AG04449 (cell line): ENCODE results near the gene ARMC9.

Source experiments
- CTCF ChIA-PET: fragments of 350-600 bp; formaldehyde crosslinking; extraction: SDS; loops from one replicate; lab custom pipeline; 2021; ENCODE audit warnings: antibody characterized with exemption; lab: Yijun Ruan, JAX
- POLR2A ChIA-PET: fragments of 400-600, 350-600 bp; formaldehyde crosslinking; extraction: SDS; loops from one replicate; lab custom pipeline; 2020; ENCODE audit warnings: antibody characterized with exemption, inconsistent platforms; lab: Yijun Ruan, JAX
- DNase-seq: peaks from one replicate; pipeline ENCODE4 v3.0.0-alpha.2; 2010; ENCODE audit warnings: low read depth, low spot score
- H3K4me3 ChIP-seq: 2 replicates; pipeline ENCODE4 v1.5.1; 2011; ENCODE audit warnings: low read depth, mild to moderate bottlenecking, control low read depth, low read length
- TF ChIP-seq, protein P1 (sequence below): IDR thresholded peaks from one replicate; pipeline ENCODE4 v1.5.1; 2011; ENCODE audit warnings: mild to moderate bottlenecking, moderate library complexity, low read length, control low read depth, inconsistent platforms; ENCODE audit not compliant: insufficient read depth; ENCODE audit errors: missing control alignments

Gene ARMC9

DNA sequence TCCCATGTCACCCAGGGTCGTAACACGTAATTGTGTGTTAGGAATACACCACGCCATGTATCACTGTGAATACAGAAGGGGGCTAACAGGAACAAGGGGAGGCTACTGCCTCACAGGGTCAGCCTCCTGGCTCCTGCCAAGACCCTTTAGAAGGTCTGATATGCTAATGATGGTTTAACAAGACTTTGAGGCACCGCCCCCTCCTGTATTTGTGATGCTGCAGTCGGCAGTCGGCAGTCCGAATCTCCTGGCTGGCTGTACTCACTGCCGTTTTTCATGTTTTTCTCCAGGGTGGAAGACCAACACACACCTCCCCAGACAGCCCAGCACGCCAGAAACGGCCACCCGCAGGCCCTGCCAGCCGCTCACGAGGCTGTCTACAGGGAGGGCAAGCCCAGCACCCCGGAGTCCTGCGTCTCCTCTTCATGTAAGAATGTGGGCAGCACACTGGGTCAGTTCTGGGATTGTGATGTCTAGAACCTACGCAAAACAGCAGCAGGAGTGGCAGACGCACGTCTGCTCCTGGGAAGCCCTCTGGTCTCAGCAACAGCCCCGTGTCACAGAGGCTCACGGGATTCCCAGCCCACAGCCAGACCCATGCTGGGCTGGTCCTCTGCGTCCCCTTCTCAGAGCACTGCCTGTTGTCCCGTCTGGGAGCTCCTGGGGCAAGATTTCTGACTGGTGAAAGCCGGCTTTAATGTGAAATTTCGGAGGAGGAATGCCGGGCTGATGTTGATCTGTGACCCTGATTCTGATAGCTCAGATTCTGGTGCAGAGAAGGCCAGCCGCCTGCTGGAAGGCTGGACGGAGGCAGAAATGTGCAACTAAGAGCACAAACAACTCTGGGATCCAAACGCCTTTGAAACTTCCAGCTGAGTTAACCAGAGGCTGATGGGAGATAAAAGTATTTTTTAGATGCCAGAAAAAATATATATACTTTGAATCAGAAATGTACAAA lies 157.4 kb downstream of the ARMC9 start:
- no peak for DNase-seq
- TF ChIP-seq, protein P1, sequence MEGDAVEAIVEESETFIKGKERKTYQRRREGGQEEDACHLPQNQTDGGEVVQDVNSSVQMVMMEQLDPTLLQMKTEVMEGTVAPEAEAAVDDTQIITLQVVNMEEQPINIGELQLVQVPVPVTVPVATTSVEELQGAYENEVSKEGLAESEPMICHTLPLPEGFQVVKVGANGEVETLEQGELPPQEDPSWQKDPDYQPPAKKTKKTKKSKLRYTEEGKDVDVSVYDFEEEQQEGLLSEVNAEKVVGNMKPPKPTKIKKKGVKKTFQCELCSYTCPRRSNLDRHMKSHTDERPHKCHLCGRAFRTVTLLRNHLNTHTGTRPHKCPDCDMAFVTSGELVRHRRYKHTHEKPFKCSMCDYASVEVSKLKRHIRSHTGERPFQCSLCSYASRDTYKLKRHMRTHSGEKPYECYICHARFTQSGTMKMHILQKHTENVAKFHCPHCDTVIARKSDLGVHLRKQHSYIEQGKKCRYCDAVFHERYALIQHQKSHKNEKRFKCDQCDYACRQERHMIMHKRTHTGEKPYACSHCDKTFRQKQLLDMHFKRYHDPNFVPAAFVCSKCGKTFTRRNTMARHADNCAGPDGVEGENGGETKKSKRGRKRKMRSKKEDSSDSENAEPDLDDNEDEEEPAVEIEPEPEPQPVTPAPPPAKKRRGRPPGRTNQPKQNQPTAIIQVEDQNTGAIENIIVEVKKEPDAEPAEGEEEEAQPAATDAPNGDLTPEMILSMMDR = no peak
- H3K4me3 ChIP-seq = no peak overlapping the region
- ChIA-PET POLR2A (no interaction called here), CTCF (interaction anchor here (0.5 to 1.6 kb wide), 2 partner anchors 8 to 556 kb away, joined by 3 to 4 read pairs; no protein-coding TSS in a partner anchor)

DNA sequence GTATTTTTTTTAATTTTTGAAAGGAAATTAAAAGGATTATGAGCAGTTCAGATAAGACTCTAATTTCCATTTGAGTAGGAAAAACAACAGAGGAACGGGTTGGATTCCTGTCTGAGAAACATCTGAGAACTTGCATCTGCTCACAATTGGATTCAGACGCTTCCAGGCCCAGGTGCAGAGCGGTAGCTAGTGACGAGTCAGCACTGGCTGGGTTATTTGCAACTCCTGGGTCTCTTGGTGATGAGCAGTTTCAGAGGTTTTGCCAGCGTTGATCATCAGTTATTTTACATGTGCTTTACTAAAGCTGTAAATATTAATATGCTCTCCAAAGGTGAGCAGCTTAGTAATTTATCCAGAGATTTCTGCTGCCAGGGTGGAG lies 158.0 kb downstream of the ARMC9 start:
- no peak overlapping the region for H3K4me3 ChIP-seq
- ChIA-PET CTCF (no interaction called here), POLR2A (no interaction called here)
- no peak for DNase-seq
- TF ChIP-seq, protein P1 = no peak

DNA sequence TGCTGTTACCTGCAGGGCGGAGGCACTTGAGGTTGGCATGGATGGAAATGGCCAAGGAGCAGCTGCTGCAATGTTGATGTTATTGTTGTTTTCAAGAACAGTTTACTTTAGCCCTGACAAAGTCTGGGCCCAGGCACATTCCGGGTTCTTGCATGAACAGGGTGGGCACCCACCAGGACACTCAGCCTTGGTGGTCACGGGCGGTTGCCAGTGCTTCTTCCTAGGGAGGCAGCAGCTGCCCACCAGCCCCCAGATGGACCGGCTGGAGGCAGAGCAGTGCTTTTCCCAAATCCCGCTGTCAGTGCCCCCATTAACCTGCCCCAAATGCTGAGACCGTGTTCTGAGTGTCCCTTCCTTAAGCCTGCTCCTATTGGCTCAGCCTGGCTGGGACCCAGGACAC lies 158.6 kb downstream of the ARMC9 start:
- TF ChIP-seq, protein P1 = no peak
- ChIA-PET CTCF (no interaction called here), POLR2A (no interaction called here)
- no peak overlapping the region for H3K4me3 ChIP-seq
- no peak for DNase-seq

DNA sequence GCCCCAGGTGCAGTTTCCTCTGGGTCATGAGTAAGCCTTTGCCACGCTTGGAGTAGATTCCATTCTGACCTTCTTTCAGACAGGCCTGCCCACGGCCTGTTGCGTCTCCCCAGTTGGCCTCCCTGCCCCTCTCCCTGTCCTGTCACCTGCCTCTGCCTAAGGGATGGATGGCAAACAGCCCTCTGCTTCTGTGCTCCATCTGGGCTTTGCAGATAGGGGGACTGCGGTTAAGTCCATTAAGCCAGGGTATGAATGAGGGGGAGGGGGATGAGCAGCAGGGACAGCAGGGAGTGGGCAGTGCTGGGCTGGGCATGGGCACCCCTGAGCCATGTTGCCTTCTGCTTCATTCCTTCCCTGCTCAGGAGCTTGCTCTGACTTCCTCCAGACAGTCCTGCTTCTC lies 159.5 kb downstream of the ARMC9 start:
- ChIA-PET CTCF (no interaction called here), POLR2A (no interaction called here)
- H3K4me3 ChIP-seq = no peak overlapping the region
- TF ChIP-seq, protein P1 = no peak
- no peak for DNase-seq

DNA sequence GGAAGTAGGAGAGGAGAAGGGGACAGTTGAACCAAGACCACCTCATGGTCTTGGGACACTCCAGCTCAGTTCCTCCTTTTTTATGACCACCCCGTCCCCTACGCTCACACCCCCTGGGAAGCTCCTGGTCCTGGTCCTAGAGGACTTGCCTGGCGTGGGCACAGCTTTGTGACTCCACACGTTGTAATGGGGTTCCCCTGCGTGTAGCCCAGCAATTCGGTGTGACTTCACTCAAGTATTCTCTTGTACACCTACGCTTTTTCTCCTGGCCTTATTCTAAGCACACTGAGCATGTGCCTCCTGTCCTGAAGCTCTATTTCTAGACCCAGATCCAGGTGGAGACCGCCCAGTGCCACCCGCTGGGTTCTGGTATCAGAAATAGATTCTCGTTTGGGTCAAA lies 161.0 kb downstream of the ARMC9 start:
- ChIA-PET POLR2A (interaction anchor here (0.7 to 1.3 kb wide), 2 partner anchors 17 to 105 kb away, joined by 4 to 6 read pairs; partner anchors contain the start of gene NCL), CTCF (interaction anchor here (0.9 kb wide), 1 partner anchor 34 kb away, joined by 3 read pairs; no protein-coding TSS in a partner anchor)
- DNase-seq = no peak
- no peak overlapping the region for H3K4me3 ChIP-seq
- TF ChIP-seq, protein P1 = no peak

DNA sequence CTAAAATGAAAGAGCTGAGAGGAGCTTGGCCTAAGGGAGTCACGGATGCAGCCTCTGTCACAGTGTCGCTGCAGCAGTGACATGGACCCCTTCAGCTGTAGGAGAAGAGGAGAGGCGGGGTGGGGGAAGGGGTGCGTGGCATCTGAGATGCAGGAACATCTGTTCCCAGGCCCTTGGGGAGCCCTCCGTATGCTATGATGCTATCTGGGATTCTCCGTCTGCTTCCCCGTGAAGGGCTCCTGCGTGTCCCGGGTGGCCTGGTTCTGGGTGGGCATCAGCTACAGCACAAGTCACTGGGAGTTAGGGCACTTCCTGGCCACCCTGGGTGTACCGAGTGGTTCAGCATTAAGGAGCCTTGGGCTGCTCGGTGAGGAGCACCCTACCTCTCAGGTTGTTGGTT lies 161.5 kb downstream of the ARMC9 start:
- CTCF ChIA-PET = no interaction called here
- POLR2A ChIA-PET = interaction anchor here (1.3 kb wide), 1 partner anchor 104 kb away, joined by 6 read pairs; the partner anchor contains the start of gene NCL
- TF ChIP-seq, protein P1 = no peak
- no peak overlapping the region for H3K4me3 ChIP-seq
- no peak for DNase-seq
